Measurements from ENCODE around the gene TANC2.

The TANC2 gene

GRCh38 chr17:62965686-62966425 is at the start of gene TANC2:
TANC2 (plus strand) TSS chr17:62966235; CDS start chr17:63009560, 43,325 bp downstream.
- peak; percentile 71 to 83 for DNase-seq

GRCh38 chr17:62916684-62917571 is 49.1 kb upstream of the TANC2 start:
- DNase-seq: no peak

- no peak for DNase-seq
These were observed 46.6 kb upstream of the TANC2 start for GRCh38 chr17:62919388-62919787.

- DNase-seq: no peak
These were observed 45.7 kb upstream of the TANC2 start for GRCh38 chr17:62920300-62920699.

GRCh38 chr17:62921817-62922216 is 44.2 kb upstream of the TANC2 start:
- DNase-seq: no peak

GRCh38 chr17:62923258-62924150 is 42.5 kb upstream of the TANC2 start:
- DNase-seq: no peak

- no peak for DNase-seq
These were observed 40.7 kb upstream of the TANC2 start for GRCh38 chr17:62925267-62925836.

- no peak for DNase-seq
These were observed 39.0 kb upstream of the TANC2 start for GRCh38 chr17:62927083-62927482.

- no peak for DNase-seq
These were observed 36.7 kb upstream of the TANC2 start for GRCh38 chr17:62929320-62929719.

GRCh38 chr17:62931101-62931500 is 34.9 kb upstream of the TANC2 start:
- DNase-seq: no peak

- no peak for DNase-seq
These were observed 32.3 kb upstream of the TANC2 start for GRCh38 chr17:62933501-62934385.

- no peak for DNase-seq
These were observed 30.9 kb upstream of the TANC2 start for GRCh38 chr17:62935098-62935497.

GRCh38 chr17:62935523-62935922 is 30.5 kb upstream of the TANC2 start:
- no peak for DNase-seq

GRCh38 chr17:62937606-62938005 is 28.4 kb upstream of the TANC2 start:
- DNase-seq: no peak

GRCh38 chr17:62941358-62941991 is 24.6 kb upstream of the TANC2 start:
- no peak for DNase-seq

- DNase-seq: no peak
These were observed 17.7 kb upstream of the TANC2 start for GRCh38 chr17:62948370-62948769.

- no peak for DNase-seq
These were observed 17.0 kb upstream of the TANC2 start for GRCh38 chr17:62949036-62949435.

- no peak for DNase-seq
These were observed 16.0 kb upstream of the TANC2 start for GRCh38 chr17:62950067-62950466.

GRCh38 chr17:62955841-62956352 is 10.1 kb upstream of the TANC2 start:
- DNase-seq: no peak

- no peak for DNase-seq
These were observed 2.7 kb upstream of the TANC2 start for GRCh38 chr17:62963296-62963695.

- DNase-seq: no peak
These were observed 1.5 kb upstream of the TANC2 start for GRCh38 chr17:62964506-62964905.
